UCSD-AML1 (cell line): Measurements from ENCODE around the gene PCK2.

Experiments
- DNase-seq: peaks from one replicate; lab custom pipeline; 2025; ENCODE audit not compliant: unreplicated experiment; lab: John Stamatoyannopoulos, UW

PCK2 gene

GRCh38 chr14:24114532-24115421, 20.7 kb downstream of the PCK2 start, which contains the start of the genes DCAF11 and NRL:
DCAF11 (plus strand) TSS chr14:24114777; CDS start chr14:24115595, 818 bp downstream.
NRL (minus strand) TSS chr14:24114949; CDS start chr14:24082848, 32,101 bp downstream.
- DNase-seq = peak; percentile 99

- no peak for DNase-seq
Measured at GRCh38 chr14:24115422-24116127, 21.5 kb downstream of the PCK2 start.

GRCh38 chr14:24116128-24116814, 22.2 kb downstream of the PCK2 start:
- no peak for DNase-seq

GRCh38 chr14:24117179-24117578, 23.1 kb downstream of the PCK2 start:
- no peak for DNase-seq

- DNase-seq = no peak
Measured at GRCh38 chr14:24119691-24120090, 25.6 kb downstream of the PCK2 start.

- DNase-seq = no peak
Measured at GRCh38 chr14:24121210-24121609, 27.1 kb downstream of the PCK2 start.

GRCh38 chr14:24122416-24122815, 28.3 kb downstream of the PCK2 start:
- DNase-seq = no peak

- no peak for DNase-seq
Measured at GRCh38 chr14:24122898-24123297, 28.8 kb downstream of the PCK2 start.

- DNase-seq = no peak
Measured at GRCh38 chr14:24123424-24124417, 29.6 kb downstream of the PCK2 start.

- no peak for DNase-seq
Measured at GRCh38 chr14:24126939-24127338, 32.8 kb downstream of the PCK2 start.

- no peak for DNase-seq
Measured at GRCh38 chr14:24127673-24128072, 33.6 kb downstream of the PCK2 start.

GRCh38 chr14:24129410-24129998, 35.4 kb downstream of the PCK2 start:
- no peak for DNase-seq

GRCh38 chr14:24130380-24130716, 36.2 kb downstream of the PCK2 start, which contains the start of gene FITM1:
FITM1 (plus strand) TSS chr14:24130659; CDS start chr14:24131564, 905 bp downstream.
- no peak for DNase-seq

GRCh38 chr14:24130717-24131548, 36.8 kb downstream of the PCK2 start:
- no peak for DNase-seq

- DNase-seq = no peak
Measured at GRCh38 chr14:24131549-24131966, 37.4 kb downstream of the PCK2 start.

GRCh38 chr14:24132061-24132685, 38.1 kb downstream of the PCK2 start:
- no peak for DNase-seq

- DNase-seq = no peak
Measured at GRCh38 chr14:24132976-24133375, 38.9 kb downstream of the PCK2 start.

- no peak for DNase-seq
Measured at GRCh38 chr14:24133735-24134134, 39.6 kb downstream of the PCK2 start.

GRCh38 chr14:24135584-24135833, 41.4 kb downstream of the PCK2 start:
- DNase-seq = no peak
